ENCODE measurements around the gene LANCL1.

LANCL1 gene

GRCh38 chr2:210392469-210392881 lies 84.1 kb downstream of the LANCL1 start:
- no peak for DNase-seq (ENCODE audit: low read depth in 3 of 3)

- no peak for DNase-seq (ENCODE audit: low read depth in 3 of 3)
Observed at GRCh38 chr2:210389856-210390255, 86.7 kb downstream of the LANCL1 start.

- no peak for DNase-seq (ENCODE audit: low read depth in 3 of 3)
Observed at GRCh38 chr2:210388148-210388547, 88.4 kb downstream of the LANCL1 start.

- DNase-seq (ENCODE audit: low read depth in 3 of 3), result no peak
Observed at GRCh38 chr2:210387074-210387473, 89.5 kb downstream of the LANCL1 start.

All from stimulated activated CD4-positive, alpha-beta T cell treated with anti-CD3 and anti-CD28 coated beads, TNF-alpha, amount 100 ng/mL, for 48 hours (primary cell).